IMR-90 (cell line): ENCODE results near the gene GJA4. TPM values are rescaled to one million over a fixed set of nuclear protein-coding genes. Genes with fewer than 3 reads are reported as not detected.

ENCODE experiments used
- ATAC-seq: fragments of 200-7000 bp; cut with Tn5 transposase; 2 replicates; pipeline ENCODE4 v1.9.1; 2020; ENCODE audit warnings: low read depth, mild to moderate bottlenecking, moderate library complexity
- BruUV-seq: library from RNA; stranded (reverse); fragments of 400-500 nt; replicated peaks from 2 replicates; lab custom pipeline; 2021; lab: Mats Ljungman, UMichigan
- CTCF ChIA-PET: fragments of 300-600 bp; formaldehyde crosslinking; extraction: SDS; loops from one replicate; lab custom pipeline; 2021; ENCODE audit warnings: antibody characterized with exemption; lab: Yijun Ruan, JAX
- POLR2A ChIA-PET: fragments of 300-600 bp; sonication (Branson Sonifier 250); formaldehyde crosslinking; loops from one replicate; lab custom pipeline; 2022; ENCODE audit warnings: antibody characterized with exemption; ENCODE audit not compliant: unreplicated experiment; lab: Charles Lee
- DNase-seq: peaks from one replicate; pipeline ENCODE4 v3.0.0; 2013
- H2AFZ ChIP-seq: replicated peaks from 2 replicates; pipeline ENCODE3; 2013; ENCODE audit warnings: low read length, mild to moderate bottlenecking; ENCODE audit not compliant: poor library complexity
- H2AK5ac ChIP-seq: 2 replicates; pipeline ENCODE4 v1.6.1; 2013; ENCODE audit warnings: low read depth, low read length, inconsistent platforms
- H2AK9ac ChIP-seq: replicated peaks from 2 replicates; pipeline ENCODE3; 2013; ENCODE audit warnings: mild to moderate bottlenecking, low read depth, low read length, moderate library complexity; ENCODE audit not compliant: poor library complexity
- H2BK120ac ChIP-seq: 2 replicates; pipeline ENCODE4 v1.6.1; 2013; ENCODE audit warnings: low read depth, low read length, inconsistent platforms
- H2BK15ac ChIP-seq: 3 replicates; pipeline ENCODE4 v1.6.1; 2013; ENCODE audit warnings: low read depth, low read length, inconsistent platforms
- H2BK20ac ChIP-seq: 2 replicates; pipeline ENCODE4 v1.6.1; 2013; ENCODE audit warnings: low read depth, mild to moderate bottlenecking, inconsistent platforms, low read length, moderate library complexity
- H2BK5ac ChIP-seq: 2 replicates; pipeline ENCODE4 v1.6.1; 2013; ENCODE audit warnings: mild to moderate bottlenecking, low read depth, low read length, inconsistent platforms; ENCODE audit not compliant: poor library complexity, severe bottlenecking
- H3K14ac ChIP-seq: replicated peaks from 2 replicates; pipeline ENCODE4 v1.6.1; 2013; ENCODE audit warnings: low read depth, low read length, inconsistent platforms
- H3K18ac ChIP-seq: 2 replicates; pipeline ENCODE4 v1.6.1; 2013; ENCODE audit warnings: low read depth, low read length, control low read depth
- H3K23ac ChIP-seq: 2 replicates; pipeline ENCODE4 v1.6.1; 2013; ENCODE audit warnings: low read depth, low read length, inconsistent platforms
- H3K27ac ChIP-seq: 2 replicates; pipeline ENCODE4 v1.5.1; 2013; ENCODE audit warnings: mild to moderate bottlenecking, control low read depth, low read length; ENCODE audit not compliant: insufficient read depth
- H3K27me3 ChIP-seq: 2 replicates; pipeline ENCODE4 v1.6.1; 2013; ENCODE audit warnings: low read length; ENCODE audit not compliant: control insufficient read depth, insufficient read depth
- H3K36me3 ChIP-seq: 2 replicates; pipeline ENCODE4 v1.6.1; 2013; ENCODE audit warnings: low read length, mixed read lengths; ENCODE audit not compliant: control insufficient read depth, insufficient read depth
- H3K4ac ChIP-seq: 2 replicates; pipeline ENCODE4 v1.6.1; 2013; ENCODE audit warnings: low read depth, low read length, inconsistent platforms
- H3K4me1 ChIP-seq: 2 replicates; pipeline ENCODE4 v1.6.1; 2013; ENCODE audit warnings: low read length, mixed read lengths; ENCODE audit not compliant: control insufficient read depth, insufficient read depth
- H3K4me2 ChIP-seq: 2 replicates; pipeline ENCODE4 v1.6.1; 2013; ENCODE audit warnings: low read depth, mild to moderate bottlenecking, control low read depth, low read length, moderate library complexity
- H3K4me3 ChIP-seq: 2 replicates; pipeline ENCODE4 v1.5.1; 2013; ENCODE audit warnings: low read depth, mild to moderate bottlenecking, control low read depth, low read length, moderate library complexity; ENCODE audit not compliant: insufficient read depth
- H3K56ac ChIP-seq: 2 replicates; pipeline ENCODE4 v1.6.1; 2013; ENCODE audit warnings: low read length, inconsistent platforms; ENCODE audit not compliant: insufficient read depth; ENCODE audit errors: extremely low read depth
- H3K79me1 ChIP-seq, 2 experiments: 2 replicates each; pipeline ENCODE4 v1.6.1; 2013; ENCODE audit warnings: low read length in 2 of 2, inconsistent platforms in 1 of 2, low read depth in 1 of 2
- H3K9ac ChIP-seq: 2 replicates; pipeline ENCODE4 v1.6.1; 2013; ENCODE audit warnings: low read depth, low read length, control low read depth
- H3K9me1 ChIP-seq: 2 replicates; pipeline ENCODE4 v1.6.1; 2013; ENCODE audit warnings: low read length, inconsistent platforms; ENCODE audit not compliant: insufficient read depth
- H3K9me3 ChIP-seq: 2 replicates; pipeline ENCODE4 v1.6.1; 2013; ENCODE audit warnings: low read length; ENCODE audit not compliant: control insufficient read depth, insufficient read depth
- H4K20me1 ChIP-seq: 2 replicates; pipeline ENCODE4 v1.6.1; 2013; ENCODE audit warnings: low read length, inconsistent platforms; ENCODE audit not compliant: insufficient read depth
- H4K5ac ChIP-seq: 2 replicates; pipeline ENCODE4 v1.6.1; 2013; ENCODE audit warnings: mild to moderate bottlenecking, low read depth, low read length, control low read depth
- H4K8ac ChIP-seq, 2 experiments: 2 replicates each; pipeline ENCODE4 v1.6.1; 2013; ENCODE audit warnings: low read depth in 2 of 2, low read length in 2 of 2, control low read depth in 1 of 2, inconsistent platforms in 1 of 2
- H4K91ac ChIP-seq: 2 replicates; pipeline ENCODE4 v1.6.1; 2013; ENCODE audit warnings: low read depth, low read length, inconsistent platforms; ENCODE audit not compliant: insufficient read depth
- CEBPB ChIP-seq: IDR thresholded peaks from 2 replicates; pipeline ENCODE4 v1.6.1; 2012; ENCODE audit warnings: low read depth, low read length, improper control_type of control experiment
- ELK1 ChIP-seq: fragments of 150-350 bp; IDR thresholded peaks from 2 replicates; pipeline ENCODE4 v1.6.1; 2016; ENCODE audit warnings: low read depth, mild to moderate bottlenecking, low read length, moderate library complexity, borderline replicate concordance
- MAFK ChIP-seq: IDR thresholded peaks from 2 replicates; pipeline ENCODE4 v1.6.1; 2012; ENCODE audit warnings: low read depth, low read length, improper control_type of control experiment
- MAZ ChIP-seq: IDR thresholded peaks from 2 replicates; pipeline ENCODE4 v1.6.1; 2012; ENCODE audit warnings: low read depth, mild to moderate bottlenecking, low read length, improper control_type of control experiment, moderate library complexity, borderline replicate concordance
- NFE2L2 ChIP-seq: fragments of 150-350 bp; IDR thresholded peaks from 2 replicates; pipeline ENCODE4 v1.6.1; 2016; ENCODE audit warnings: low read depth, mild to moderate bottlenecking, low read length
- RAD21 ChIP-seq: IDR thresholded peaks from 2 replicates; pipeline ENCODE4 v1.6.1; 2012; ENCODE audit warnings: low read length, improper control_type of control experiment
- dilution Hi-C: fragments of 300-500 bp; cut with HindIII; formaldehyde crosslinking; loops from one replicate; pipeline ENCODE4 v1.14.3; 2018; ENCODE audit warnings: low sequenced_read_pairs; ENCODE audit not compliant: unreplicated experiment
- in situ Hi-C: fragments of 300-500 bp; cut with MboI; formaldehyde crosslinking; loops from 3 replicates; pipeline ENCODE4 v1.14.3; 2019; ENCODE audit warnings: low sequenced_read_pairs, inconsistent platforms, mixed read lengths
- intact Hi-C: fragments of 100-400 bp; cut with micrococcal nuclease; formaldehyde crosslinking; loops from 2 replicates; pipeline ENCODE4 v1.10.0; 2022
- polyA plus RNA-seq, 3 experiments: library from polyadenylated mRNA; depleted of rRNA; stranded (reverse); fragments of >200 nt; gene quantifications; 2 replicates each; pipeline ENCODE4 v1.2.3, GENCODE V29; 2012; ENCODE audit warnings: low replicate concordance in 1 of 3
- total RNA-seq: library from RNA; depleted of rRNA; stranded (reverse); fragments of >200 nt; gene quantifications from 2 replicates; pipeline ENCODE4 v1.2.3, GENCODE V29; 2012

Gene GJA4
- total and polyA plus RNA-seq, 2 of the 4 experiments (the other 2 are of a cell fraction): not detected

GRCh38 chr1:34816332-34816731 is 23.5 kb downstream of the GJA4 start:
- DNase-seq (no peak), ATAC-seq (no peak)
- Histone ChIP-seq H2BK15ac (no peak overlapping the region), H2AK9ac (no peak overlapping the region), H4K20me1 (no peaks in the 10 kb centered on the region), H2AK5ac (no peak overlapping the region), H3K14ac (no peak overlapping the region), H3K9me3 (no peaks in the 10 kb centered on the region), H2BK5ac (no peak overlapping the region), H3K9ac (no peak overlapping the region), H3K23ac (no peak overlapping the region), H2AFZ (no peak overlapping the region), H3K27ac (no peak overlapping the region), H4K5ac (no peak overlapping the region), H3K56ac (no peak overlapping the region), H2BK120ac (no peak overlapping the region), H3K9me1 (no peaks in the 10 kb centered on the region), H3K79me1 (no peaks in the 10 kb centered on the region), H3K4me2 (no peak overlapping the region), H3K4ac (no peak overlapping the region), H4K91ac (no peak overlapping the region), H3K36me3 (no peaks in the 10 kb centered on the region), H3K4me1 (no peaks in the 10 kb centered on the region), H3K18ac (no peak overlapping the region), H3K4me3 (no peak overlapping the region), H2BK20ac (no peak overlapping the region), H3K27me3 (no peaks in the 10 kb centered on the region), H4K8ac (no peak overlapping the region)
- ChIA-PET CTCF (interaction anchor here (1.0 kb wide), 1 partner anchor 37 kb away, joined by 3 read pairs; no protein-coding TSS in a partner anchor), POLR2A (no interaction called here)
- no peak for TF ChIP-seq MAFK
- TF ChIP-seq NFE2L2: no peak
- TF ChIP-seq CEBPB: no peak
- TF ChIP-seq MAZ: no peak
- TF ChIP-seq ELK1: no peak
- no peak for TF ChIP-seq RAD21
- intact Hi-C loops (no loop called here), dilution Hi-C loops (no loop called here), in situ Hi-C loops (no loop called here)
- BruUV-seq: no TSS peak
